Astrocyte of the spinal cord (primary cell): ENCODE measurements around the gene LIN37.
"Not testable (repeated sequence)": the region's sequence is repeated elsewhere in the genome, so short reads cannot be mapped to it uniquely, and the experiment has no call there.

ENCODE experiments used
- DNase-seq: peaks from one replicate; pipeline ENCODE4 v3.0.0; 2011; ENCODE audit warnings: low read depth, low spot score
- H3K4me3 ChIP-seq: 2 replicates; pipeline ENCODE4 v1.5.1; 2011; ENCODE audit warnings: low read depth, mild to moderate bottlenecking, low read length, moderate library complexity
- CTCF ChIP-seq: IDR thresholded peaks from 2 replicates; pipeline ENCODE4 v1.5.1; 2012; ENCODE audit warnings: low read depth, mild to moderate bottlenecking, low read length, inconsistent platforms
- in situ Hi-C: cut with HindIII; loops from 2 replicates; pipeline ENCODE4 v1.10.0; 2017; ENCODE audit warnings: low sequenced_read_pairs

Gene LIN37

GRCh38 chr19:35789978-35790944 lies 41.9 kb downstream of the LIN37 start:
- no peak overlapping the region for H3K4me3 ChIP-seq
- in situ Hi-C loops, result no loop called here
- no peak for TF ChIP-seq CTCF
- DNase-seq, result no peak

- in situ Hi-C loops, result no loop called here
- no peak for DNase-seq
- H3K4me3 ChIP-seq, result no peak overlapping the region
- no peak for TF ChIP-seq CTCF
Observed at GRCh38 chr19:35790981-35791813, 42.8 kb downstream of the LIN37 start.

GRCh38 chr19:35791814-35792279 lies 43.5 kb downstream of the LIN37 start:
- no peak for DNase-seq
- no peak for TF ChIP-seq CTCF
- H3K4me3 ChIP-seq, result no peak overlapping the region
- in situ Hi-C loops, result no loop called here

- in situ Hi-C loops, result no loop called here
- TF ChIP-seq CTCF, result no peak
- no peak overlapping the region for H3K4me3 ChIP-seq
- DNase-seq, result no peak
Observed at GRCh38 chr19:35792312-35792711, 43.9 kb downstream of the LIN37 start.

GRCh38 chr19:35792888-35793287 lies 44.5 kb downstream of the LIN37 start:
- H3K4me3 ChIP-seq, result no peak overlapping the region
- no peak for TF ChIP-seq CTCF
- DNase-seq, result no peak
- in situ Hi-C loops, result no loop called here

- no peak overlapping the region for H3K4me3 ChIP-seq
- in situ Hi-C loops, result no loop called here
- DNase-seq, result no peak
- TF ChIP-seq CTCF, result no peak
Observed at GRCh38 chr19:35793381-35794165, 45.2 kb downstream of the LIN37 start.

- DNase-seq, in situ Hi-C loops, H3K4me3 ChIP-seq: not testable (repeated sequence)
Observed at GRCh38 chr19:35795564-35795963, 47.2 kb downstream of the LIN37 start.
